NCI-H510A treated with DMSO at 0.1 percent for 48 hours (cell line): ENCODE measurements around the gene SLC25A34.
"Not testable (repeated sequence)": the region's sequence is repeated elsewhere in the genome, so short reads cannot be mapped to it uniquely, and the experiment has no call there.

Source experiments
- DNase-seq: peaks from one replicate; lab custom pipeline; 2025; lab: John Stamatoyannopoulos, UW

The SLC25A34 gene

DNA sequence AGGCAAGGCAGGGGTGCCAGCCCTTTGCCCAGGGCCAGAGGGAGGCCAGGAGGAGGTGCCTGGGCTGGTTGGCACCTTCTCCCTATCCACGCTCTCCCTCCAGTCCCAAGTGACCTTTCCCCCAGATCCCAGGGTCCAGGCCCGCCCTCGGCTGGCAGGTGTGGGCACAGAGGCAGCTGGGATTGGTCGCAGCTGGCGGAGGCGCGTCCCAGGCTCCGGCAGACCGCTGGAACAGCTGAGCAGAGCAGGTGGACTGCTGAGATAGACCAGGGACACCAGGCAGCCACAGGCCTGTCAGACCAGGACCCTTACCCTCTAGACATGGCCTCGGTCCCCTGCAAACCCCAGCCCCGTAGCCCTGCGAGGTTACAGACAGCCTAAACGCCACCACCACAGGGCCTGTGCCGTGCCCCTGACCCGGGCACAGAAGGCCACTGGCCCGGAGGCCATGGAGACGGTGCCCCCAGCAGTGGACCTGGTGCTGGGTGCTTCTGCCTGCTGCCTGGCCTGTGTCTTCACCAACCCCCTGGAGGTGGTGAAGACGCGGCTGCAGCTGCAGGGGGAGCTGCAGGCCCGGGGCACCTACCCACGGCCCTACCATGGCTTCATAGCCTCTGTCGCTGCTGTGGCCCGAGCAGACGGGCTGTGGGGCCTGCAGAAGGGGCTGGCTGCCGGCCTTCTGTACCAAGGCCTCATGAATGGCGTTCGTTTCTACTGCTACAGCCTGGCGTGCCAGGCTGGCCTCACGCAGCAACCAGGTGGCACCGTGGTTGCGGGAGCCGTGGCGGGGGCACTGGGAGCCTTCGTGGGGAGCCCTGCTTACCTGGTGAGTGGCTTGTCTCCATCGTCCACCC is at the start of gene SLC25A34:
SLC25A34 (plus strand) TSS at position 221 of the 854 bp plus-strand sequence; CDS start at position 449, 228 bp downstream.
- peak; percentile 98 for DNase-seq

DNA sequence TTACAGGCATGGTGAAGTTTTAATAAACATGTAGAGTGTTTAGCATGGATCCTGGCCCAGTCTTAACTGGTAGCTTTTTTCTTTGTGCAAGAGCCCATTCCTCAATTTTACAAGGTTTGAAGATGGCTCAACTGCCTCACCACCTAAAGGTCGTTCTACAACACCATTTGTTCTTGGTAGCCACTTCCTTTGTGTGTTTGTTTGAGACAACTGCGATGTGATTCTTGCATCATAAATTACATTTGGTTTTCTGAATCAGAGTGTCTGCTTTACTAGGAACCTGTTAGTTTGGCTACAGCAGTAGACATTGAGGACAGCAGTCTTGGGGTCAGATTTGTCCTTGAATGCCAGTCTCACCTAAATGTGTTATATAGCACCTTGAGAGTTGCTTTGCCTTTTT is 48.6 kb upstream of the SLC25A34 start:
- no peak for DNase-seq

DNA sequence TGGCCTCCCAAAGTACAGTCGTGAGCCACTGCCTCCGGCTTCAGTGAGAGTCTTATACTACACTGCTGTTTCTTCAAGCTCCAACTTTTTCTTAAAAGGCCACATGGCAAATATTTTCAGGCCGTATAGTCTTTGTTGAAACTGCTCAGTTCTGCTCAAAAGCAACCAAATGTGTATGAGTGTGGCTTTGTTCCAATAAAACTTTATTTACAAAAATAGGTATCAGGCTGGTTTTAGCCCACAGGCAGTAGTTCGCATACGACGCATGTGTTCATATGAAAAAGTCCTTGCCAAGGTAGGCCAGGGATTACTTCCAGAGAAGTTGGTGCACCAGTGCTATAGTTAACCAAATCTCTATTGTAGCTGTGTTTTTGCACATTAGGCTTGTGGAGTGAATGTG is 45.7 kb upstream of the SLC25A34 start:
- no peak for DNase-seq

DNA sequence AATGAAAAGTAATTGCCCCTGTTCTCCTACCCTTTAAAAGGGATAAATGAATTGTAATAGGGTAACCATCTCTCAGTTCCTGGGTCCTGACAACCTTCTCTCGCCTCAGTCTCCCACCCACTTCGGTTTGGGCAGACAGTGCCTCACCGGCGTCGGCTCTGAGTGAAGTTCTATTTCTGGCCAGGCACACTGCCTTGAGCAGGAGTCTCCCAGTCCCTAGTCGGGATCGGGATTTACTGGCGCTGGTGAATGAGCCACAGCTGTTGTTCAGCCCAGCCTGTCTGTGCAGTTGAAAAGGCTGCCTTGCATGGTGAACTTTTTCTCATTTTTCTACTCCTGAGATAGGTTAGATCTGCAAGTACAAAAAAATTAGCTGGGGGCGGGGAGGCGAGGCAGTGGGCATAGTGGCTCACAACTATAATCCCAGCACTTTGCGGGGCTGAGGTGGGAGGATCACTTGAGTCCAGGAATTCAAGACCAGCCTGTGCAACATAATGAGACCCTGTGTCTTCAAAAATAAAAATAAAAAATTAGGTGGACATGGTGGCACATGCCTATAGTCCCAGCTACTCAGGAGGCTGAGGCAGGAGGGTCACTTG is 44.5 kb upstream of the SLC25A34 start:
- DNase-seq: no peak

DNA sequence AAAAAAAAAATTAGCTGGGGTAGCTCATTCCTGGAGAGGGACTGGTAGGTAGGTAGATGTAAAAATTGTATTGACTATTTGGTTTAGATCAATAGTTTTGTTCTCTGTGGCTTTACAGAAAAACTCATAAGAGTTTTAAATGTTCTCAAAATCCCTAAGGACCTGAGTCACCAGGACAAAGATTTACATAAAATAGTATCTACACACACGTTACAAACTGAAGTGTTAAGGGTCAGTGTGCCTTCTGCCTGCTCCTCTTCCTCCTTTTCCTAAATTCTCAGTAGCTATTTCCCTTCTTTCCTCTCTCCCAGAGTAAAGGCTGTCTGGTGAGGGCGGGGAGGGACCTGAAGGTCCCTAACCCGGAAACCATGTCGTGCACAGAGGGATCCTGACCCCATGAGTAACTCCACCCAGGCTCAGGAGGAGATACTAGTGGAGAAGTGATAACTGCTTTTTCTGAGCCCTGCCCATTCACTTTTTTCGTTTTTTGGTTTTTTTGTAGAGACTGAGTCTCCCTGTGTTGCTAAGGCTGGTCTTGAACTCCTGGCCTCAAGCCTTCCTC is 43.9 kb upstream of the SLC25A34 start:
- DNase-seq: no peak

DNA sequence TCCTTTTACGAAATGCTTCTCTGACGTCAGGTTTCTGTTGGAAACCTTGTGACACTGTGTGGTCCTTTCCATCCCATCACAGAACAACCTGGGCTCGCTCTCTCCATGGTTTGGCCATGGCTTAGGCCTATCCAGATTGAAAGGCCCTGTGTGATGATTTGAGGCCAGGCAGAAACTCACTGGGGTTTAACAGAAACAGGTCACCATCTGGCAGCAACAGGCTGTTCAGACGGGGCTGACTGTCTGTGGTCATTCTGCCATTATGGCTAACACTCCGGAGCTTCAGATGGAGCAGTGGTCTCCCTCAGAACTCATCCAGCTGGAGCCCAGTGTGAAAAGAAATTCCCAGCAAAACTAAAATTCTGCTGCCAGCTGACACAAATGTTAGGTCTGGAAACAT is 42.7 kb upstream of the SLC25A34 start:
- no peak for DNase-seq

DNA sequence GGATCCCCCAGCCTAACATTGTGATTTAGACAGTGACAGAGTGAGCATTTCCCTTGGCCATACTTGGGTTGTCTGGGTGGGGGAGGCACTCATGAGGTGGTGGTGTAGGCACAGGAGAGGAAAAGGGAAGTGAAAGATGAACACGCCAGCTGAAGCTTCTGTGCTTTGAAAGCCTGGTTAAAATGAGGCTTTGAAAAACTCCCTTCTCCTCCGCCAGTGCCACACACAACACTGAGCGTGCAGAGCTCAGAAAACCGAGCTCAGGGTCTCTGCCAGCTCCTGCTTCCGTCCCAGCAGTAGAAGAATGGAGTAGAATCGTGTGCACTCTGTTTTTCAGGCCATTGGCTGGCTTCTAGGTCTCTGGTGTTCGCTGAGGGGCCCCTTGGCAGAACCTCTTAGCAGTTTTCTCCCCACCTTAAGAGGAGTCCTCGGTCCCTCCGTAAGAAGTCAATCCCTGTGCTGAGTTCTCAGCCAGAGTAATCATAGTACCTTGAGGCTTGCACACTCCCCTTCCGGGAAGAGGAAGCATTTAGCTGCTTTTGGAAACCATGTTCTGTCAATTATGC is 39.0 kb upstream of the SLC25A34 start:
- DNase-seq: no peak

DNA sequence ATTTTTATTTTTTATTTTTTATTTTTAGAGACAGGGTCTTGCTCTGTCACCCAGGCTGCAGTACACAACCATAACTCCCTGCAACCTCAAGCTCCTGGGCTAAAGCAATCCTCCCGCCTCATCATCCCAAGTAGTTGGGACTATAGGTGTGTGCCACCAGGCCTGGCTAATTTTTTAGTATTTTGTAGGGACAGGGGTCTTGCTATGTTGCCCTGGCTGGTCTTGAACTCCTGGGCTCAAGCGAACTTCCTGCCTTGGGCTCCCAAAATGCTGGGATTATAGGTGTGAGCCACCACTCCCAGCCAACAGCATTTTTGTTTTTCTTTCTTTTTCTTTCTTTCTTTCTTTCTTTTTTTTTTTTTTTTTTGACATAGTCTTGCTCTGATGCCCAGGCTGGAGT is 37.9 kb upstream of the SLC25A34 start:
- no peak for DNase-seq

DNA sequence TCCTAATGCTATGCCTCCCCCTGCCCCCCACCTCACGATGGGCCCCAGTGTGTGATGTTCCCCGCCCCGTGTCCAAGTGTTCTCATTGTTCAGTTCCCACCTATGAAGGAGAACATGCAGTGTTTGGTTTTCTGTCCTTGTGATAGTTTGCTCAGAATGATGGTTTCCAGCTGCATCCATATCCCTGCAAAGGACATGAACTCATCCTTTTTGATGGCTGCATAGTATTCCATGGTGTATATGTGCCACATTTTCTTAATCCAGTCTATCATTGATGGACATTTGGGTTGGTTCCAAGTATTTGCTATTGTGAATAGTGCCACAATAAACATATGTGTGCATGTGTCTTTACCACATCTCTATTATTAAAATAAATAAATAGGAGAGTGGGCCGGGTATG is 36.7 kb upstream of the SLC25A34 start:
- not testable (repeated sequence) for DNase-seq

DNA sequence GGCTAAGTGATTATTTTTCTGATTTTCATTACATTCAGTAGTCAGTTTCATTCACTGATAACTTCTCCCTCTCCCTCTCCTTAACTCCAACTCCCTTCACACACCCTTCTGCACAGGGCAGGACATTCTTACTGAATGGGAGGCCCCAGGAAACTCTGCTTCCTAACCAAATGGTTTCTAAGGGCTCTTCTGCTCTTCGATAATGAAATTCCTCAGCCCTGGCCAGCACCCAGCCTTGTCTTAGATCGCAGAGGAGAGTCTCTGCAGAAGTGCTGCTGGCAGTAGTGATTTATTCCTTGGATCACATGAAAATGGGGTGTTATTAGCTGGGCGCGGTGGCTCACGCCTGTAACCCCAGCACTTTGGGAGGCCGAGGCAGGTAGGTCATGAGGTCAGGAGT is 35.5 kb upstream of the SLC25A34 start:
- no peak for DNase-seq

DNA sequence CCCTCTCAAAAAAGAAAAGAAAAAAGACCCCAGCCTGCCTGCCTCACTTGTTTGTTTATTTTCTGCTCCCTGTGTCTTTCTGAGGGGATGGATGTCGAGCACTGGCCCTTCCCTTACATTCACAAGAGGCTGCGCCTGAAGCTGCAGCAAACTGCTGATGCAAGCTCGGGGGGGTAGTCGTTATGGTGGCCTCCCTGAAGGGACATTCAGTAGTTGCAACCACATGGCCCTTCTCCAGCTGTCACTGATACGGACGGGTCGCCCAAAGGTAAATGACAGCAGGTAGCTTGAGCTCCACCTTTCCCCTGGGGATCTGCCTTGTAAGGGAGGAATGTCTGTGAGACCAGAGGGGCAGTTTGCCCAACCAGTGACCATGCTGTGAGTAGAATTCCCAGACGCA is 34.3 kb upstream of the SLC25A34 start:
- DNase-seq: no peak

DNA sequence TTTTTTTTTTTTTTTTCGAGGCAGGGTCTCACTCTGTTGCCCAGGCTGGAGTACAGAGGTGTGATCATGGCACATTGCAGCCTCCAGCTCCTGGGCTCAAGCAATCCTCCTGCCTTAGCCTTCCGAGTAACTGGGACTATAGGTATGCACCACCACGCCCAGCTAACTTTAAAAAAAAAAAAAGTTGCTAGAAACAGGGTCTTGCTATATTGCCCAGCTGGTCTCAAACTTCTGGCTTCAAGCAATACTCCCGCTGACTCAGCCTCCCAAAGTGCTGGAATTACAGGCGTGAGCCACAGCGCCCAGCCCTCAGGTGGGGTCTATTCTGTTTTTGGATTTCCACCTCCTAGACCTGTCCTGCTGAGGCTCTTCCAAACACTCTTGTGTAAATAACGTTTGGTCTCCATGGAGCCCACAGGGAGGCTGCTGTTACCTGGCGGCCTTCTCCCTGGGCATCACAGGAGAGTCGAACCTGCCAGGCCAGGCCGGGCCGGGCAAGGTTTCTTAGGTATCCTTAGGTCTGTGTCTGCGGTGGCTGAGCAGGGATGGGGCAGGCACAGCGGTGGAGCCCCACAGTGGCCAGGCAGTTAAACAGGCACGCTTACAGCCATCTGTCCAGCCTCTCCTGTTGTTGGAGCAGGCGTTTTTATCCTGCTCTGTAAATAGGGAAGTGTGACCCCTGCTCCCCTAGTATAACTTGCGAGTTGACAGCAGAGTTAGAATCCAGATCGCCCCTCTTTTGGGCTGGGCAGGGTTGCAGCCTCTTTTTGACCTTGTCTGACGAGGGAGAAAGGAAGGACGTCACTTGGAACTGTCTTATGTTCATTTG is 33.1 kb upstream of the SLC25A34 start:
- DNase-seq: no peak

DNA sequence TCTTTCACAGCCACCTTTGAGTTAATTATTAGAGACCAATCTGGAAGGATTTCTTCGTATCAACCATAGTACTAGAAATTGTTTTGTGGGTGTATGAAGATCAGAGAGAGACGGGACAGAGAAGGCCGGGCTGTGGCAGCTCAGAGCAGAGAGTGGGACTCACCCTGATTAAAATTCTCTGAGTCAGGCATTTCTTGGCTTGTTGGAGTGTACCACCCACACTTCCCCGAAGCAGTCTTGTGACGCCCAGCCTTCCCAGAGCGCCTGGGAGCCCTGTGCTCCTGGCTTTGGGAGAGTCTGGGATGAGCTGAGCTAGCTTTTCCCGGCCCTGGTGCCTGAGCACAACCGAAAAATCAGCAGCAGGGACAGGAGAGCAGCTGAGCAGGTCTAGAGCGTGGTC is 32.5 kb upstream of the SLC25A34 start:
- no peak for DNase-seq

DNA sequence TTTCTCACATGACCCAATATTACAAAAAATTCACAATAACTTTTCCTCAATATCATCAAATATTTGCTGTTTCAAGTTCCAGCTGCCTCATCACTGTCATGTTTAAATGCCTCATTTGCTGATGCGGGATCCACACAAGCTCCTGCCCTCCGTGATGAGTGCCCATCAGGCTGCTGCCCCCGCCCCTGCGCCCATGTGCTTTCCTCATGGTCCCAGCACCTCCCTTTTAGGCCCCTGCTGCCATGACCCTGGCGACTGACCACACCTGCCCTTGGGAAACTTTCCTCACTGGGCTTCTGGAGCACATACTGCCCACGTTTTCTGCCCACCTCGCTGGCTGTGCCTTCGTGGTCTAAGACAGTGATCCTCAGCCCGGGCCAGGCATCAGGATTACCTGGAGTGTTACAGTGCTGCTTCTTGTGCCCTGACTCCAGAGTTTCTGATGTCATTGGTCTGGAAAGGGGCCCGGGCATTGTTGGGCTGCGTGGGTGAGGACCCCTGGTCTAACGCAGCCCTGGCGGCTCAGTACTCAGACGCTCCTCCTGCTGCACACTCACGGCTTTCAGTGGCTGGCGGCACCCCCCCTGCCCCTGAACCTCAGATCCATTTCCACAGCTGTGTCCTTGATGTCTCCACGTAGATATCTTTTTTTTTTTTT is 31.4 kb upstream of the SLC25A34 start:
- DNase-seq: no peak

DNA sequence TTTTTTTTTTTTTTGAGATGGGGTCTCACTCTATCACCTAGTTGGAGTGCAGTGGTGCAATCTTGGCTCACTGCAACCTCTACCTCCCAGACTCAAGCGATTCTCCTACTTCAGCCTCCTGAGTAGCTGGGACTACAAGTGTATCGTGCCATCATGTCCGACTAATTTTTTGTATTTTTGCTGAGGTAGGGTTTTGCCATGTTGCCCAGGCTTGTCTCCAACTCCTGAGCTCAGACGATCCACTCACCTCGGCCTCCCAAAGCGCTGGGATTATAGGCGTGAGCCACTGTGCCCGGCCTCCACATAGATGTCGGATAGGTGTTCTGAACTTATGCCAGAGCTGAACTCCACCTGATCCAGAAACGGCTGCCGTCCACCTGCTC is 30.9 kb upstream of the SLC25A34 start:
- no peak for DNase-seq

DNA sequence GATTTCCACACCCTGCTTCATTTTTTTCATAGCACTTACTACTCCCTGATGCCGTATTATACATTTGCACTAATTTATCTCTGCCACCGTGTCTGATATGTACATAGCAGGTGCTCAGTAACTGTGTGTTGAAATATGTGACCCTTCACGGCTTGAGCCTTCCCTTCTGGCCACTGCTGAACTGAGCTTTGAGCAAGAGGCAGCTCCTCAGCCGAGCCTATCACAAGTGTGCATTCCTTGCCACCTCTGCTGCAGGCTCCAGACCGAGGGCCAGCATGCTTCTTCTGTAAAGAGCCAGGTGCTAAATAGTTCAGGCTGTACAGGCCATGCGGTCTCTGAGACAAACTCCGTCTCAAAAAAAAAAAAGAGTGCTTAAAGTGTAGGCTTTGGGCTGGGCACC is 29.3 kb upstream of the SLC25A34 start:
- peak; percentile 54 for DNase-seq

DNA sequence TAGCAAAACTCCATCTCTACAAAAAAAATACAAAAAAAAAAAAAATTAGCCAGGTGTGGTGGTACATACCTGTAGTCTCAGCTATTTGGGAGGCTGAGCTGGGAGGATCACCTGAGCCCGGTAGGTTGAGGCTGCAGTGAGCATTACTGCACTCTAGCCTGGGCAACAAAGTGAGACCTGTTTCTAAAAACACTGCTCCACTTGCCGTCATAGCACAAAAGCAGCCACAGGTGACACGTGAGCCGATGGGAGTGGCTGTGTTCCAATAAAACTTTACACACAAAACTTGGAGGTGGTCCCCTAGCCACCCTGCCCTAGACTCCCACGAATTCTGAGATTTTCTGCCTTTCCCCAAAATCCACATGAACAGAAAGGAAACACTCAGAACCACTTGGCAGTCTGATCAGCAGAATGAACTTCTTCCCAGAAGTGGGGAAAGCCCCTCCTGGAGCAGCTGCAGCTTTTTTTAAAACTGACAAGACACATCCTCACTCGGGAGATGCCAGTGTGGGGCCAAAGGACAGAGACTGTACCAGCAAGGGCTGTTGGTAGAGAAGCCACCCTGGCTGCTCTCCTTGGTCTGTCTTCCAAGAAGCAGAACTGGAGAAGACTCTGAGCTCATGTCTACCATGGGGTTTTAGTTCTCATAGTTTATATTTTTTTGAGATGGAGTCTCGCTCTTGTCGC is 28.7 kb upstream of the SLC25A34 start:
- DNase-seq: no peak

DNA sequence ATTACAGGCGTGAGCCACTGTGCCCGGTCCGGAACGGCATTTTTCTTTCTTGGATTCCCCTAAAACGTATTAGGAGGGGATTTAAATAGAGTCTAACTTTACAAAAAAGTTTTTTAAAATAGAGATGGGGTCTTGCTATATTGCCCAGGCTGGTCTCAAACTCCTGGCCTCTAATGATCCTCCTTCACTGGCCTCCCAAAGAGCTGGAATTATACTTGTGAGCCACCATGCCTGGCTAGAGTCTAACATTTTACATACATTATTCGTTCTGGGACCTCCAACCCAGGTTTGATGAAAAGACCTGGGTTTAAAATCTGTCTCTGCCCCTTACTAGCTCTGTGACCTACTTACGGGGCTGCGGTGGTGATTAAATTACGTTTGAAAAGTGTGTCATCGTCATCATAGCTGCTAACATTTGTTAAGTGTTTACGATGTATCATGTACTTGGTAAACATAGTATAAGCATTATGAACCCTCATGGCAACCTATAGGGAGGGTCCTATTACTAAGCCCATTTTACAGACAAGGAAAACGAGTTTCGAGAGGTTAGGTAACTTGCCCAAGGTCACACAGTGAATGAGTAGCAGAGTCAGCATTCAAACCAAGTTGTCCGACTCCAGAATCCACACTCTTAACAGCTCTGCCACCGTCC is 27.4 kb upstream of the SLC25A34 start:
- DNase-seq: peak; percentile 96

DNA sequence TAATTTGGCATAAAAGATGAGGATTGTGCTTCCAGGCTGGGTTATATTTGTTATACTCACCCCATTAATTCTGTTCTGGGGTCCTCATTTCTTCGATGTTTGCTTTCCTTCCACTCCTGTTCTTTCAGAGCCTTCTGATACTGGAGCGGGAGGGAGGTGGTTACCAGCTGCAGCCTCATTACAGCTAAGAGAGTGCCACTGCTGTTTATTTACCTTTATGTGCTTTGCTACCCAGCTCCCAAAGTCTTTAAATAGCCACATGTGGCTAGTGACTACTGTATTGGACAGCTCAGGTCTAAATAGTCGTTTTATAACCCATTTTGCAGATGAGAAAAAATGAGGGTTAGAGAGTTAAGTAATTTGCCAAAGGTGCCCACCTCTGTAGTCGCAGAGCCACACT is 26.8 kb upstream of the SLC25A34 start:
- DNase-seq: peak; percentile 94

DNA sequence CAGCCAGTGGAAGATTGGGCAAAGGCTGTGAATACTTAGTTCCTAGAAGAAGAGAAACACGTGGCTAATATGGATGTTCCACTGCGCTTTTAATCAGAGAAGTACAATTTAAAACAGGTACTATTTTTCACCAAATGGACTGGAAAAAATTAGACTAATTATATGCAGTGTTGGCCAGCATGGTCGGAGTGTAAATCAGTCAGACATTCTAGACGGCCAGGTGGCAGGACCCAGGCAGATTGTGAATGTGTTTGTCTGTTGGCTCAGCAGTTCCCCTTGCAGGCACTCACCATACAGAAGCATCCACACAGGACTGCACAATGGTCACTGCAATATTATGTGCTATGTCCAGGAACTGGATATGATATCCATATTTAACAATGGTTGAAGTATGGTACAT is 23.9 kb upstream of the SLC25A34 start:
- DNase-seq: peak; percentile 30
